Karpas-422 (cell line): ENCODE results near the gene LBX2. TPM values are rescaled to one million over a fixed set of nuclear protein-coding genes. Genes with fewer than 3 reads are reported as not detected.

Experiments
- DNase-seq: peaks from one replicate; pipeline ENCODE4 v3.0.0-alpha.2; 2015
- H2AFZ ChIP-seq: fragments of 200-600 bp; sonication (generic); 2 replicates; pipeline ENCODE4 v1.6.1; 2014; ENCODE audit warnings: antibody characterized with exemption, low read length, mixed read lengths
- H3K27ac ChIP-seq: fragments of 200-600 bp; sonication (generic); 2 replicates; pipeline ENCODE4 v1.5.1; 2014; ENCODE audit warnings: mild to moderate bottlenecking, low read length, moderate library complexity
- H3K27me3 ChIP-seq: fragments of 200-600 bp; sonication (generic); 2 replicates; pipeline ENCODE4 v1.6.1; 2014; ENCODE audit warnings: low read length, mixed read lengths
- H3K36me3 ChIP-seq: fragments of 200-600 bp; sonication (generic); 2 replicates; pipeline ENCODE4 v1.6.1; 2014; ENCODE audit warnings: low read length, mixed read lengths; ENCODE audit not compliant: insufficient read depth
- H3K4me1 ChIP-seq: fragments of 200-600 bp; sonication (generic); 2 replicates; pipeline ENCODE4 v1.6.1; 2014; ENCODE audit warnings: mild to moderate bottlenecking, low read length, mixed read lengths
- H3K4me2 ChIP-seq: fragments of 200-600 bp; sonication (generic); 2 replicates; pipeline ENCODE4 v1.6.1; 2014; ENCODE audit warnings: low read length, low read depth, mild to moderate bottlenecking; ENCODE audit not compliant: poor library complexity, severe bottlenecking
- H3K4me3 ChIP-seq: fragments of 200-600 bp; sonication (generic); 2 replicates; pipeline ENCODE4 v1.5.1; 2014; ENCODE audit warnings: mild to moderate bottlenecking, antibody characterized with exemption, low read length, mixed read lengths
- H3K79me2 ChIP-seq: fragments of 200-600 bp; sonication (generic); 2 replicates; pipeline ENCODE4 v1.6.1; 2014; ENCODE audit warnings: mild to moderate bottlenecking, low read length, mixed read lengths
- H3K9ac ChIP-seq: fragments of 200-600 bp; sonication (generic); 2 replicates; pipeline ENCODE4 v1.6.0; 2014; ENCODE audit warnings: low read length
- H3K9me2 ChIP-seq: fragments of 200-600 bp; sonication (generic), shearing (Covaris generic); replicated peaks from 2 replicates; pipeline ENCODE4 v1.6.0; 2014; ENCODE audit warnings: mild to moderate bottlenecking, low read length, moderate library complexity; ENCODE audit not compliant: insufficient read depth
- H3K9me3 ChIP-seq: fragments of 300-700, 200-600 bp; sonication (generic); 2 replicates; pipeline ENCODE4 v1.6.1; 2014; ENCODE audit warnings: low read length, mixed read lengths
- H4K20me1 ChIP-seq: fragments of 200-600 bp; sonication (generic); 2 replicates; pipeline ENCODE4 v1.6.1; 2014; ENCODE audit warnings: mild to moderate bottlenecking, antibody characterized with exemption, low read length, low read depth; ENCODE audit not compliant: insufficient read depth
- total RNA-seq: library from RNA; depleted of rRNA; stranded (reverse); fragments of >200 nt; shearing (Covaris generic); gene quantifications from 2 replicates; pipeline ENCODE4 v1.2.3, GENCODE V29; 2014; ENCODE audit warnings: low replicate concordance

Gene LBX2
- total RNA-seq, 1 experiment from 2014 or later: 7.2 TPM

DNA sequence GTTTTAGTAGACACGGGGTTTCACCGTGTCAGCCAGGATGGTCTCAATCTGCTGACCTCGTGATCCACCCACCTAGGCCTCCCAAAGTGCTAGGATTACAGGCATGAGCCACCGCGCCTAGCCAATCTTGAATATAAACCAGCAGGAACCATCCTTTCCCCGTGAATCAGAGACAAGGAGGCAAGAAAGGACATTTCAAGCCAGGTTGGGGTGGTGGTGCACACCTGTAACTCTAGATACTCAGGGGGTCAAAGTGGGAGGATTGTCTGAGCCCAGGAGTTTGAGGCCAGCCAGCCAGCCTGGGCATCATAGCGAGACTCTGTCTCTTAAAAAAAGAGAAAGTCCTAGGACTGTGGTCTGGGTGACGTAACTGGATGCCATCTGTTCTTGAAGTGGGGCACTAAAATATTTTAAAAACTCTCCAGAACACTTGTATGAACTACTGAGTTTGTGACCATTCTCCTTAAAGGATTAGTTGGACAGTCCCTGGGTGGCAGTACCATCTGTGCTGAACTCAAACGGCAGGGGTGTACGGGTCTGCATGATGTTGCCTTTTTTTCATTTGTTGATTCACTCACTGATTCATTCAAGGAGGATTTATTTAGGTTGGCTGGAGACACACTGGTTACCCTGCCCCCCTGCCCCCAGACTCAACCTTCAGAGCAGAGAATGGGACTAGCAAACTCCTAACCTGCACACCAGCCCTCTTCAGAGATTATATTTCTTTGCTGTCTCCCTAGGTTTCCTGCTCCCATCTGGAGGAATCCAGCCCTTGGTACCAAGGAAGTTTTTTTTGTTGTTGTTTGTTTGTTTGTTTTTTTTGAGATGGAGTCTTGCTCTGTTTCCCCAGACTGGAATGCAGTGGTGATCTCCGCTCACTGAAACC is 11.9 kb upstream of the LBX2 start:
- Histone ChIP-seq H3K27me3 (no peaks in the 10 kb centered on the region), H4K20me1 (no peaks in the 10 kb centered on the region), H3K79me2 (peaks cover 7% of the 10 kb centered on the region), H3K4me3 (no peak overlapping the region), H3K9ac (no peak overlapping the region), H3K4me1 (peaks cover 18% of the 10 kb centered on the region), H3K27ac (no peak overlapping the region), H3K4me2 (no peak overlapping the region), H2AFZ (0 out of 2 replicates have a peak overlapping the region, but pooled peaks have one; percentile 22), H3K9me3 (no peaks in the 10 kb centered on the region), H3K36me3 (no peaks in the 10 kb centered on the region), H3K9me2 (no peaks in the 10 kb centered on the region)
- DNase-seq: no peak

DNA sequence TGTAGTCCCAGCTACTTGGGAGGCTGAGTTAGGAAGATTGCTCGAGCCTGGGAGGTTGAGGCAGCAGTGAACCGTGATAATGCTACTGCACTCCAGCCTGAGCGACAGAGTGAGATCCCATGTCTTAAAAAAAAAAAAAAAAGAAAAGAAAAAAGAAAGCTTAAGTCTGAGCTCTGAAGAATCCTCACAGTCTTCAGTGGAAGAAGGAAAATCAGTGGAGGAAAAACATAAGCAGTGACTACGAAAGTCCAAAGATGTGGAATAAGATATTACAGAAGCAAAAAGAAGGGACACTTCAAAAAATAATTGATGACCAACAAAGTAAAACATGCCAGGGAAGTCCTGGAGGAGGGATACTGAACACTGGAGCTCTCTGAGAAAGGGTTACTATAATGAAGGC is 10.9 kb upstream of the LBX2 start:
- peaks cover 16% of the 10 kb centered on the region for H3K79me2 ChIP-seq
- H3K4me2 ChIP-seq: no peak overlapping the region
- no peak for DNase-seq
- H2AFZ ChIP-seq: 0 out of 2 replicates have a peak overlapping the region, but pooled peaks have one; percentile 7
- H3K4me3 ChIP-seq: no peak overlapping the region
- no peaks in the 10 kb centered on the region for H3K9me3 ChIP-seq
- no peak overlapping the region for H3K9ac ChIP-seq
- H4K20me1 ChIP-seq: no peaks in the 10 kb centered on the region
- peaks cover 29% of the 10 kb centered on the region for H3K4me1 ChIP-seq
- no peaks in the 10 kb centered on the region for H3K27me3 ChIP-seq
- no peak overlapping the region for H3K27ac ChIP-seq
- H3K9me2 ChIP-seq: no peaks in the 10 kb centered on the region
- H3K36me3 ChIP-seq: peaks cover 8% of the 10 kb centered on the region; the same call in 1 of the 2 replicates

- Histone ChIP-seq H2AFZ (peak overlapping the region; percentile 60), H3K36me3 (peaks cover 9% of the 10 kb centered on the region; the same call in 1 of the 2 replicates), H3K4me3 (peak overlapping the region; percentile 78), H3K9ac (peak overlapping the region; percentile 89), H3K4me1 (peaks cover 46% of the 10 kb centered on the region), H4K20me1 (no peaks in the 10 kb centered on the region), H3K27me3 (no peaks in the 10 kb centered on the region), H3K9me3 (no peaks in the 10 kb centered on the region), H3K79me2 (peaks cover 22% of the 10 kb centered on the region), H3K27ac (peak overlapping the region; percentile 88; the same call in 1 of the 2 replicates), H3K4me2 (peak overlapping the region; percentile 89), H3K9me2 (no peaks in the 10 kb centered on the region)
- no peak for DNase-seq
These were observed 8.6 kb upstream of the LBX2 start for GRCh38 chr2:74507926-74508520.

DNA sequence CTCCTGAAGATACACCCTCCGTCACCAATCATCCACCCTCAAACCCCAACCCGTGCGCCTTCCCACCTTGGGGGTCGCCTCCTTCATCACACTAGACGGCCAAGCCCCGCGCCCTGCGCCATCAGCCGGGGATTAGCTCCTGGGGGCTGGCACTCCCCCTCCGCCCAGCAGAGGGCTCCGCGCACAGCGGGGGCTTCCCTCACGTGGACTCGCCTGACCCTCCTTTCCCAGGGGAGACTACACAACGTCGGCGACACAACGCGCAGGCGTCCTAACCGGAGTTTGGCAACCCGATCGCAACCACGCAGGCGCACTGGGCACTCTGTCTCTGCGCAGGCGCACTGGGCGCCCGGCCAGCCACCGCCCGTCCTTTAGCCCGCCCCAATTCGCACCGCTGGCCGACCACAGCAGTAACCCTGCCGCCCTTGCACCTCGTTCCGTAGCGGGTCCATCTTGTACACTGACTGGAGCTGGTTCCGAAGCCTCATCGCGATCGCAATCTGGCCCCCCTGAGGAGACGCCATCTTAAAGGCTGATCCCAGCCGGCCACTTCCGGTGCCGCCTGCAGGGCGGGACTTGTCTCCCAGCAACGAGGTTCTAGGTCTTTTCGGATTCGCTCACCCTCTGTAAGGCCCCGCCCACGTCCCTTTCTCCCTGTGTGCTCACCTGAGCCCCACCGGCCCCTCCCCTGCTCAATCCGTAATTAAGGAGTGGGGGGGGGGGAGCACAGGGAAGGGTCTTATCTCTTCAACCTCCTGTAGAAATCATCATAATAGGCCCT is 7.9 kb upstream of the LBX2 start, which contains the start of gene PCGF1:
TSS of gene PCGF1 (minus strand) at position 551 of the 781 bp plus-strand sequence. CDS start at position 524, 27 bp downstream.
- H2AFZ ChIP-seq: peak within 1 kb of the TSS; percentile 88
- peak; percentile 100 for DNase-seq
- no peaks in the 10 kb centered on the region for H3K27me3 ChIP-seq
- peaks cover 9% of the 10 kb centered on the region; the same call in 1 of the 2 replicates for H3K36me3 ChIP-seq
- peaks cover 51% of the 10 kb centered on the region for H3K4me1 ChIP-seq
- H3K27ac ChIP-seq: peak within 1 kb of the TSS; percentile 88
- H3K9me3 ChIP-seq: no peaks in the 10 kb centered on the region
- H3K9me2 ChIP-seq: no peaks in the 10 kb centered on the region
- peak within 1 kb of the TSS; percentile 78 for H3K4me3 ChIP-seq
- H3K9ac ChIP-seq: peak within 1 kb of the TSS; percentile 89
- H3K79me2 ChIP-seq: peaks cover 27% of the 10 kb centered on the region
- H4K20me1 ChIP-seq: no peaks in the 10 kb centered on the region
- peak within 1 kb of the TSS; percentile 89 for H3K4me2 ChIP-seq

DNA sequence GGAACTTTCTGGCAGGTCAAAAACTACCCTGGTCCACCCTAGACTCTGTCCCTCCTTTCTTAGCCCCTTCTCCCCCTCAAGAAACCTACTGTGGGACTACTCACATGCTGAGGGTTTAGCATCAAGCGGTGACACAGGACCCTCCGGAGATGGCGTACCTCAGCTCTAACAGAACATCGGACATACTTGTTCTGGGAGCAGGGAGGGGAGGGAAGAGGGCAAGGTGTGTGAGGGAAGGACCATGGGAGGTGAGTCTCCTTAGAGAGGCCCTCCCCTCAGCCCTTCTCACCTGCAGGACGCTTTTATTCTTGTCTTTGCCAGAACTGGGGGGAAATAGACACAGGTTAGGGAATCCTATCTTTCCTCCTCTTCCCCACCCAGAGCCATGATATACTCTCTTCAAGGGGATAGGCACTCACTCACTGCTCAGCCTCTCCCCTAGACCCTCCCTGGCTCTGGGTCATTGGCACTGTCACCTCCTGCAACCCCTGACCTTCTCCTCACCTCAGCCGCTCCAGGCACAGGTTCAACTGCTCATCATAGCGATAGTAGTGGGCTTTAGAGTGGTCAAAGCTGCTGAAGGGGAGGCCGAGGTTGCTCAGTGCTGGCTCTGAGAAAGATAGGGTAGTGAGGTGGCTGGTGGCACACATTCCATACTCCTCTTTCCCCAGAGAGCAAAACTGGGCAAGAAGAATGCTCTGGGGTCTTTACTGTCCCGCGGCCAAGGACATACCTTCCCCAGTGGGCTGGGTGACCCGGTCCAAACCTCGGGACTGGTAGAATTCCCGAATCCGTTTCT is 6.2 kb upstream of the LBX2 start:
- peak overlapping the region; percentile 78 for H3K4me3 ChIP-seq
- no peaks in the 10 kb centered on the region for H3K27me3 ChIP-seq
- no peaks in the 10 kb centered on the region for H3K9me2 ChIP-seq
- no peak for DNase-seq
- no peaks in the 10 kb centered on the region for H3K9me3 ChIP-seq
- H3K36me3 ChIP-seq: peaks cover 9% of the 10 kb centered on the region; the same call in 1 of the 2 replicates
- peaks cover 65% of the 10 kb centered on the region for H3K4me1 ChIP-seq
- no peak overlapping the region for H2AFZ ChIP-seq
- peaks cover 33% of the 10 kb centered on the region for H3K79me2 ChIP-seq
- peak overlapping the region; percentile 69 for H3K27ac ChIP-seq
- peak overlapping the region; percentile 89 for H3K9ac ChIP-seq
- peak overlapping the region; percentile 89 for H3K4me2 ChIP-seq
- H4K20me1 ChIP-seq: no peaks in the 10 kb centered on the region

GRCh38 chr2:74504591-74504990 is 5.2 kb upstream of the LBX2 start:
- H4K20me1 ChIP-seq: no peaks in the 10 kb centered on the region
- H3K4me1 ChIP-seq: peaks cover 65% of the 10 kb centered on the region
- peak overlapping the region; percentile 69 for H3K27ac ChIP-seq
- H3K4me3 ChIP-seq: peak overlapping the region; percentile 78; the same call in 1 of the 2 replicates
- peak overlapping the region; percentile 89 for H3K9ac ChIP-seq
- peak overlapping the region; percentile 89 for H3K4me2 ChIP-seq
- H3K27me3 ChIP-seq: no peaks in the 10 kb centered on the region
- no peak for DNase-seq
- no peak overlapping the region for H2AFZ ChIP-seq
- no peaks in the 10 kb centered on the region for H3K9me2 ChIP-seq
- H3K79me2 ChIP-seq: peaks cover 33% of the 10 kb centered on the region
- peaks cover 9% of the 10 kb centered on the region; the same call in 1 of the 2 replicates for H3K36me3 ChIP-seq
- no peaks in the 10 kb centered on the region for H3K9me3 ChIP-seq
